CD4-positive, alpha-beta T cell treated with Interleukin-12 subunit alpha and Interleukin-12 subunit beta, for 1 hour (primary cell): ENCODE data around the gene CNOT9.
"Not testable (repeated sequence)": the region's sequence is repeated elsewhere in the genome, so short reads cannot be mapped to it uniquely, and the experiment has no call there.

Experiments used
- DNase-seq: peaks from one replicate; pipeline ENCODE4 v3.0.0-alpha.2; 2020

The CNOT9 gene, protein sequence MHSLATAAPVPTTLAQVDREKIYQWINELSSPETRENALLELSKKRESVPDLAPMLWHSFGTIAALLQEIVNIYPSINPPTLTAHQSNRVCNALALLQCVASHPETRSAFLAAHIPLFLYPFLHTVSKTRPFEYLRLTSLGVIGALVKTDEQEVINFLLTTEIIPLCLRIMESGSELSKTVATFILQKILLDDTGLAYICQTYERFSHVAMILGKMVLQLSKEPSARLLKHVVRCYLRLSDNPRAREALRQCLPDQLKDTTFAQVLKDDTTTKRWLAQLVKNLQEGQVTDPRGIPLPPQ

DNA sequence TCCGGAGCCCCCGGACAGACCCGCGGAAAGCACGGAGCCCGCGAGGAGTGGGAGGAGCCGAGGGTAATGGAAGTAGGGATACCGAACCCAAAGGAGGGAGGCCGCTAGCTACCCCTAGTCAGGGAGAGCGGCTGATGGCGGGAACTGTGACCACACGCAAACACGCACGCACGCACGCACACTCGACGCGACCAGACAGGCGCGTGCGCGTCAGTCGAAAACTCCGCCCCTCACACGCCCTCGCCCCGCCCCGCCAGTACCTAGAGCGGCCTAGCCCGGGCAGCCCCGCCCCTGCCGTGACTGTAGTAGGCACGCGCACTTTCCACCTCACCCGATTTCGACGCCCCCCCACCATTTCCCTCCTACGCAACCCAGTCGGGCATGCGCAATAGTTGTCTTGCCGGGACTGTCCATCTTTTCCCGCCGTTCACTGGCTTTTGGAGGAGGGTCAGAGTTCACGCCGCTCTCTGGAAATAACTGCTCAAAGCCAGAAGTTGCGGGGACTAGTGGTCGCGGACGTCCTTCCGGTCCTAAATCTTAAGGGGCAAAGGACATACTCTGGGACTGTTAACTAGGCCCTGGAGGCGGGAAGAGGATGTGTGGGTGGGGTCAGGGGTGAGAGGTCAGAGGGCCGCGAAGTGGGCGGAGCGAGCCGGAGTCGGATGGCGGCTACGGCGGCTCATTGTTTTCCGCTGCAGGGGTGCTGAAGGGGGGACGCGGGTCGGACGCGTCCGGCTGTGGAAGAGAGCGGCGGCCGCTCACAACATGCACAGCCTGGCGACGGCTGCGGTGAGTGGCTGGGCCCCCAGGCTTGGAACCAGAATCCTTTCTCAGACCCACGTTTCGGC, at the start of gene CNOT9, which contains the start of gene USP37:
TSS of gene CNOT9 (plus strand) at position 650 of the 848 bp plus-strand sequence. CDS start at position 766, 116 bp downstream.
TSS of gene USP37 (minus strand) at position 162 of the 848 bp plus-strand sequence. CDS start 9,698 bp downstream, outside the sequence.
- DNase-seq: peak; percentile 100

DNA sequence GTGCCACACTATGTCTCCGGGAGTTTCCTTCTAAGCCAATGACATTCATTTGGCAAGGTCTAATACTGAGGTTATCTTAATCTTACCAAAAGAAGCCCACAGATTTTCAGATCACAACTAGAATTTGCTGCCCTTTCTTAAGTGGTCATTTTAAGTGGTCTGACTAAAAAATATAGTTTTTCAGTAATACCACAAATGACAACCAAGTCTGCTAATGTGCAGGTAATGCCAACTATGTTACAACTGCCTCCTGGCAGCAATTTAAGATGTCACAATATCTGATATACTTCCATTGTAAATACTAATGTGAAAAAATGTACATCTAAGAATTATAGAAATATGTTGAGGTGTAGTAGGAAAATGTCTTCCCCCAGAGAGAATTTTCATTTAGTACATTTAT, 49.8 kb upstream of the CNOT9 start:
- no peak for DNase-seq

DNA sequence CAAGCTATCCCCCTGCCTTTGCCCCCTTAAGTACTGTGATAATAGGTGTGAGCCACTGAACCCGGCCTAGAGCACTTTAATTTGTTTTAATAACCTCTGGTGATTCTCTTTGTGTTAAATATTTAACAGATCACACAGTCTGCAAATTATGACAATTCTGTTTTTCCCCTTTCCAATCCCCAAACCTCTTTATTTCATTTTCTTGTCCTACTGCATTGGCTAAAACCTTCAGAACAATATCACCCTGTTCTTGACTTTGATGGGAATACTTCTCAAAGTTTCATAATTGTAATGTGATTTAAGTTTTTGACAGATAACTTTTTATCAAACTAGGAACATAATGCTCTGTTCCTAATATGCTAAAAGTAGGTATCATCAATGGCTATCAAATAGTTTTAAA, 45.0 kb upstream of the CNOT9 start:
- DNase-seq: no peak

DNA sequence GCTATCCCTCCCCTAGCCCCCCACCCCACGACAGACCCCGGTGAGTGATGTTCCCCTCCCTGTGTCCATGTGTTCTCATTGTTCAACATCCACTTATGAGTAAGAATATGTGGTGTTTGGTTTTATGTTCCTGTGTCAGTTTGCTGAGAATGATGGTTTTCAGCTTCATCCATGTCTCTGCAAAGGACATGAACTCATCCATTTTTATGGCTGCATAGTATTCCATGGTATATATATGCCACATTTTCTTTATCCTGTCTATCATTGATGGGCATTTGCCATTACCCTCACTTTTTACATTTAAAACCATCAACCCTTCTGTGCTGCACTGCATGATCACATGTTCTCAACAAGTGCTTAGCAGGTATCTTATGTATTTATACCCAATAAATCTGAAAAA, 40.2 kb upstream of the CNOT9 start:
- DNase-seq: not testable (repeated sequence)

GRCh38 chr2:218529990-218530389, 38.6 kb upstream of the CNOT9 start:
- no peak for DNase-seq

DNA sequence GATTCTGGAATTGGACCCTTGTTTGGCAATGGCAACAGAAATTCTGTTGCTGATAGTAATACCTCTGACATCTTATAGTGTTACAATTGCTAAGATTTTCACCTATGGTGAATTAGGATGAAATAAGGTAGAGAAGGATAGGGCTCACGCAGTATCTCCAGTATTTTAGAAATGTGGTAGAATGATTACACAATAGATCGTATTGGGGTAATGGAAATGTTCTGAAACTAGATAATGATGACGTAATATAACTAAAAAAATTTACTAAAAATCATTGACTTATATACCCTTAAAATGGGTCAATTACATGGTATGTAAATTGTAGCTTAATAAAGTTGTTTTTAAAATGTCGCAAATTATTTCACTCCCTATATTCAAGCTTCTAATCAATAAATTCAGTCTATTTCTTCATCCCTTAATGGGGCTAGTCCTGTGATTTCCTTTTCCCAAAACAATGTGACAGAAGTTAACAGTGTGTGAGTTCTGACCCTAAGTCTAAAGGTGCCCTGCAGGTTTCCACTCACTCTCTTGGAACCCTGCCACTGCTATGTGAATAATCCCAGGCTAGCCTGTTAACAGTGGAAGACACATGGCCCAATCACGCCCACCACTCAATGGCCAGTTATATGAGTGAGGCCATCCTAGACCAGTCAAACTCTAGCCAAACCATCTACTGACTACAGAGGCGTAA, 31.7 kb upstream of the CNOT9 start:
- DNase-seq: no peak

DNA sequence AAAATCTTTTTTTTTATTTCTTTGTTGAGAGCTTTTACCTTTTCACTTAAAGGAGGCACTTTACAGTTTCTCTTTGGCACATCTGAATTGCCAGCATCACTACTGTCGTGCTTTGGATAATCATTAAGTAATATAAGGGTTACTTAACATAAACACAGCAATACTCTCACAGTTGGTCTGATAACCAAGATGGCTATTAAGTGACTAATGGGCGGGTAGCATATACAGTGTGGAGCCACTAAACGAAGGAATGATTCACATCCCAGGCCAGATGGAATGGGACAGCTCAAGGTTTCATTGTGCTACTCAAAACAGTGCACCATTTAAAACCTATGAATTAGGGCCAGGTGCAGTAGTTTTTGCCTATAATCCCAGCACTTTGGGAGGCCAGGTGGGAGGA, 28.6 kb upstream of the CNOT9 start:
- no peak for DNase-seq

DNA sequence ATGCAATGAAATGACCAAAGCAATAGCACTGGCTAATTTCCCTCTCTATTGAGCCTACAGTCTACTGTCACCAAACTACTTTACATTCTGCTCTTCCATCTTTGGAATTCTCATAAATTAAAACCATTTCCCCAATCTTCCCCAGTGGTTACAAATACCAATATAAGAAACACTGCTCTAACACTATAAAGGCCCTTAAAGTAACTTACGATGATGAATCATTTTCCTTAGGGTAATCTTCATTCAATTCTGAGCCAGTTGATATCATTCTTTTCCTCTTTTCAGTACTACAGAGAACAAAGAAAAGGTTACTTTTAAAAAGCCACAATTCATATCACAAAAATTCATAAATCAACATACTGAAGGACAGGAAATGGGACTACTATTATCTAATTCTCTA, 22.6 kb upstream of the CNOT9 start:
- no peak for DNase-seq

GRCh38 chr2:218547511-218547910, 21.1 kb upstream of the CNOT9 start:
- DNase-seq: no peak

GRCh38 chr2:218547978-218548377, 20.7 kb upstream of the CNOT9 start:
- DNase-seq: no peak

GRCh38 chr2:218554225-218554624, 14.4 kb upstream of the CNOT9 start:
- DNase-seq: not testable (repeated sequence)

DNA sequence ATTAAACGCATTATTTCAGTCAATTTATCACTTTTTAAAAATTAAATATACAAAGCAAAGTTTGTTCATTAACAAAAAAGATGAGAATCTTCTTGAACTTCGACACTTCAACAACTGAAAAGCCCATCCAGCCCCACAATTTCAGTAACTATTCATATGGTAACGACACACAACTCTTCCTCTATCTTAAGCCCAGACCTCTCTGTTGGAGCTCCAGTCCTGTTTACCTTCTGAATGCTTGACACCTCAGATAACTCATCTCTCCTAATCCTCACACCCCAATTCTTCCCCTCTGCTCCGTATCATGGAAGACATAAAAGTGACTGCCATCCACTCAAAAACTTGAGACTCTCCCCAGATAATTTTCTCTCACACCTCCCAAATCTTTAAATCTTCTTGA, 13.1 kb upstream of the CNOT9 start:
- no peak for DNase-seq

GRCh38 chr2:218557941-218558340, 10.7 kb upstream of the CNOT9 start:
- no peak for DNase-seq

DNA sequence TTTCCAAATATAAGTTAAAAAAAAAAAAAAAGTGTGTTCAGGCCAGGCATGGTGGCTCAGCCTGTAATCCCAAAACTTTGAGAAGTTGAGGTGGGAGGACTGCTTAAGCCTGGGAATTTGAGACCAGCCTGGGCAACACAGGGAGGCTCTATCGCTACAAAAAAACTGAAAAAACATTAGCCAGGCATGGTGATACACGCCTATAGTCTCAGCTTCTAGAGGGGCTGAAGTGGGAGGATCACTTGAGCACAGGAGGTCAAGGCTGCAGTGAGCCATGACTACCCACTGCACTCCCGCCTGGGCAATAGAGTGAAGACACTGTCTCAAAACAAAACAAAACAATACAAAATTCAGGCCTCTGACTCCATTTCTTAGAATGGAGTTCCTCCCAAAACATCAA, 9.7 kb upstream of the CNOT9 start:
- no peak for DNase-seq

DNA sequence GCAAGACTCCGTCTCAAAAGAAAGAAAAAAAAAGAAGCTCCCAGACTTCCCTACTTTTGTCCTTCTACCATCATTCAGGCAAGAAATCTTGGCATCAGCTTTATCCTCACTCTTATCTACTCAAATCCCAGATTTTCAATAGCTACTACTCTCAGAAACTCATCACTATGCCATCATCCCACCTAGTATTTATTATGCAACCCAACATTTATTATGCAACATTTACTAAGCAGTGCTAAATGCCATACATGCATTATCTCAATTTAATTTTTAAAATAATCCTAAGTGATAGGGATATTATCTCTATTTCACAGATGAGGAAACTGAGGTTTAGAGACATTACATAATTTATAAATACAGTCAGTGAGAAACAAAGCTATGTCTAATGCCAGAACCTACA, 4.6 kb upstream of the CNOT9 start:
- DNase-seq: no peak

DNA sequence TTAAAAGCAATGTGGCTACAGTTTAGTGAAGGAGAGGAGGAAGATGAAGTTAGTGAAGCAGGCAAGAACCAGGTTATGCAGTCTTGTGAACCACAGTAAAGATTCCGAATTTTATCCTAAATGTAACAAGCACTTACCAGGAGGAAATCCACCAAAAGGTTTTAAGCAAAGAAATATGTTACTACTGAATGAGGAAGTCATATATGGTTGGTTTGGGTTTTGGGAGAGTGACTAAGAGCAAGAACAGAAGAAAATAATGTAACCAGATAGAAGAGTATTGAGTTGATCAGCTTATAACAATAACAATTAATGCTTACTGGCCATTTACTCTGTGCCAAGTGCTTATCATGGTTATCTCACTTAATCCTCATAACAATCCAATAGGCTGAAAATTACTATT, 2.3 kb upstream of the CNOT9 start:
- DNase-seq: no peak

DNA sequence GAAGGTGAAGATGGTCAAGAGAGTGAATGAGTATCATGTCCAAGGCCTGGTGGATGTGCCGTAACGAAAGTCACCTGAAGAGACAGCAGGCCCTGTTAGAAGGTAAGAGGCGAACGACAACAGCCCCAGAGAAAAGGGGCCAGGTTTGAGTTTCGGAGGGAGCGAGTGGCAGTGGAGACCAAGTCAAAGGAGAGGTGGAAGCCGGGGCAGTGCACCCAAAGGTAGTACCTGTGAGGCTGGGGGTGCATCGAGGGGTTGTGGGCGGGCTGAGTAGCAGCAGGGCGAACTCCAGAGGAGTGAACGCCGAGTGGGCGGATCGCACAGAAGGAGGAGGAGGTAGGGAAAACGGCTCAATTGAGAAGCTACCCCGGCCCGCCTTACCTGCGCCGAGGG, 846 bp upstream of the CNOT9 start:
- no peak for DNase-seq

GRCh38 chr2:218569038-218569431, 396 bp downstream of the CNOT9 start:
- peak; percentile 79 for DNase-seq

- peak; percentile 32 for DNase-seq
Observed at GRCh38 chr2:218569661-218570500, 1.2 kb downstream of the CNOT9 start.

DNA sequence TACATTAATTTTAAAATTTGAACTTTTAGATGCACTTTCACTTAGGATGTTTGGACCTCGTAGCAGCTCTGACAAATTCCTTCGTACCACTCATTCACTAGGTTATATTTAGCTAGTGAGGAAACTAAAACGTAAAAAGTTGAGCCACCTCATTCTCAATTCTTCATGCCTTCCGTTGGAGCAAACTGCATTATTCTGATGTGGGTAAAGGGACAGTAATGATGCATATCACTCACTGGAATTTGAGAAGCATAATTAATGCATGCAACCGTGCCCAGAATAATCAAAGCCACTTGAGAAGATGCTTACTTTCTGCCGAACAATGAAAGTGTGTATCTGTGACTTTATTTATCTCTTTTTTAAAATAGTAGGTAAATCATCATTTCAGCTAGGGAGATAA, 2.2 kb downstream of the CNOT9 start:
- DNase-seq: no peak

DNA sequence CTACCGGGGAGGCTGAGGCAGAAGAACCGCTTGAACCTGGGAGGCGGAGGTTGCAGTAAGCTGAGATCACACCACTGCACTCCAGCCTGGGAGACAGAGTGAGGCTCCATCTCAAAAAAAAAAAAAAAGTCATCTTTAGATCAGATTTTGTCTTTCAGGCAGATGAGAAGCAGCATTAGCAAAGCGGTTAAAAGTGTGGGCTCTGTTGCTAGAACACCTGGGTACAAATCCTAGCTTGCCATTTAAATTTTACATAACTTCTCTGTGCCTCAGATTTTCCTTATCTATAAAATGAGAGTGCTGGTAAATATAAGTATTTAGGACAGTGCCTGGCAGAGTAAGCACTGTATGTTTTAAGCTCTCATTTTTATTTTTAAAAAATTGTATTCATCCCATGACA, 8.2 kb downstream of the CNOT9 start:
- no peak for DNase-seq

- no peak for DNase-seq
Observed at GRCh38 chr2:218577482-218578220, 9.0 kb downstream of the CNOT9 start.
